Lung (tissue), 12 donors: ENCODE data around the gene SLC35F4. TPM values are rescaled to one million over a fixed set of nuclear protein-coding genes. Genes with fewer than 3 reads are reported as not detected.

Experiments used
- ATAC-seq: fragments of 200-7000 bp; cut with Tn5 transposase; one replicate; pipeline ENCODE4 v1.9.1; 2020; ENCODE audit warnings: moderate number of reproducible peaks; ENCODE audit not compliant: insufficient read depth, low FRiP score
- DNase-seq, 3 donors: peaks; one replicate each; pipeline ENCODE4 v3.0.0-alpha.2; 2013 to 2017
- H3K27ac ChIP-seq, 2 donors: one replicate each; pipeline ENCODE4 v1.5.1; 2013; ENCODE audit warnings: mild to moderate bottlenecking in 2 of 2, moderate library complexity in 2 of 2, control low read depth in 1 of 2, inconsistent platforms in 1 of 2, low read depth in 1 of 2, low read length in 1 of 2
- H3K27me3 ChIP-seq, 3 donors: one replicate each; pipeline ENCODE4 v1.5.1; 2013; ENCODE audit warnings: low read length in 2 of 3; ENCODE audit not compliant: control insufficient read depth in 3 of 3, insufficient read depth in 3 of 3
- H3K36me3 ChIP-seq, 4 donors: one replicate each; pipeline ENCODE4 v1.5.1; 2013; ENCODE audit warnings: low read length in 4 of 4, mild to moderate bottlenecking in 1 of 4, moderate library complexity in 1 of 4; ENCODE audit not compliant: control insufficient read depth in 4 of 4, insufficient read depth in 4 of 4
- H3K4me1 ChIP-seq, 5 donors: one replicate each; pipeline ENCODE4 v1.5.1; 2013; ENCODE audit warnings: low read length in 5 of 5, mild to moderate bottlenecking in 2 of 5, moderate library complexity in 1 of 5; ENCODE audit not compliant: control insufficient read depth in 5 of 5, insufficient read depth in 5 of 5
- H3K4me3 ChIP-seq: one replicate; pipeline ENCODE4 v1.5.1; 2013; ENCODE audit warnings: mild to moderate bottlenecking, control low read depth, moderate library complexity
- H3K9ac ChIP-seq, 2 donors: one replicate each; pipeline ENCODE4 v1.5.1; 2013; ENCODE audit warnings: low read length in 2 of 2, control low read depth in 1 of 2; ENCODE audit not compliant: insufficient read depth in 1 of 2
- H3K9me3 ChIP-seq, 4 donors: one replicate each; pipeline ENCODE4 v1.5.1; 2013; ENCODE audit warnings: low read length in 3 of 4, mild to moderate bottlenecking in 1 of 4, moderate library complexity in 1 of 4; ENCODE audit not compliant: control insufficient read depth in 4 of 4, insufficient read depth in 3 of 4
- CTCF ChIP-seq: IDR thresholded peaks from 2 replicates; pipeline ENCODE4 v1.5.1; 2012; ENCODE audit warnings: mild to moderate bottlenecking; ENCODE audit errors: control extremely low read depth, extremely low read depth
- WGBS, 2 donors: extraction: QIAGEN DNeasy Blood & Tissue Kit; methylation state at CpG; one replicate each; pipeline ENCODE4 v1.1.7; 2013; 5-methylcytosine and 5-hydroxymethylcytosine counted together
- polyA plus RNA-seq, 2 donors: library from polyadenylated mRNA; stranded (reverse); fragments of 200-250 nt; gene quantifications; one replicate each; pipeline ENCODE4 v1.2.1, GENCODE V29; 2013
- total RNA-seq, 2 donors: library from RNA; depleted of rRNA in 1 of 2; stranded (reverse); fragments of >200 nt in 1 of 2; gene quantifications; one replicate each; pipeline ENCODE4 v1.2.1, GENCODE V29; 2014 to 2021
- donor health status: control.
- donor health status: control.
- donor health status: Bipolar disorder and iron deficiency.
- donor health status: healthy.
- donor health status: DM: yes; HTN: yes; CAD: no.

SLC35F4 gene
- total and polyA plus RNA-seq, 4 donors = not detected

GRCh38 chr14:57575482-57575881, 290.4 kb downstream of the SLC35F4 start:
- Histone ChIP-seq H3K9me3 (no peaks in the 10 kb centered on the region), H3K9ac (no peak overlapping the region), H3K4me1 (peaks cover 0 to 4% (median 0%) of the 10 kb centered on the region in 5 donors), H3K27me3 (no peaks in the 10 kb centered on the region), H3K4me3 (no peak overlapping the region), H3K36me3 (no peaks in the 10 kb centered on the region), H3K27ac (no peak overlapping the region)
- no peak for ATAC-seq
- 70 to 71% methylated on average over 2 of the region's 2 CpGs for WGBS, 2 donors
- no peak for TF ChIP-seq CTCF
- no peak for DNase-seq

DNA sequence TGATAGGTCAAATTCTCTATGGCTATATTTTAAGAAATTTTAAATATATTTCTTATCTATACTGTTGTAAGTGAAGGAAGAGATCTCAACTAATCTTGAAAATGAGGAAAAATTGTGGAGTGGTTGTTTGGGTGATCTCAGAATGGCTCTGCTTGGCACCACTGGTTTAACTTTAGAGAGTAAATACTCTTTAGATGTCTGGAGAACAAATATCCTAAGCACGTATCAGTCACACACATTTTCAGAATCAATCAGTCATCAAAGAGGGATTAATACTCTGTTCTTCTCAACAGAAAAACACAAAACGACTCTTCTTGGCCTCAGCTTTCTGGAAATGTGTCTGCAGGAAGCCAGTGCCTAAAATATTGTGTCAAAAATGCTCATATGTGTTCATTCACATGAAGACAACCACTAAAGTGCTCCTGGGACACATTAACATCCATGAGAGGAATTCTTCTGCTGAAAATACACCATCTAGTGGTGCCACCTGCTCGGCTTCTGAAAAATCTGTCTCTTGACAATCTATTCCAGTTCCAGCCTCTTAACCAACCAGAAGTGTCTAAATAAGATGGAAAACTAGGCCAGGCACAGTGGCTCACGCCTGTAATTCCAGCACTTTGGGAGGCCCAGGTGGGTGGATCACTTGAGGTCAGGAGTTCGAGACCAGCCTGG, 291.1 kb downstream of the SLC35F4 start:
- Histone ChIP-seq H3K36me3 (no peaks in the 10 kb centered on the region), H3K9me3 (no peaks in the 10 kb centered on the region), H3K4me1 (peaks cover 0 to 4% (median 0%) of the 10 kb centered on the region in 5 donors), H3K27me3 (no peaks in the 10 kb centered on the region), H3K4me3 (no peak overlapping the region), H3K27ac (no peak overlapping the region), H3K9ac (no peak overlapping the region)
- peak in 1 of 3 donors; percentile 7 for DNase-seq
- no peak for ATAC-seq
- no peak for TF ChIP-seq CTCF
- WGBS, 2 donors = 50 to 81% methylated on average over 5 of the region's 5 CpGs

DNA sequence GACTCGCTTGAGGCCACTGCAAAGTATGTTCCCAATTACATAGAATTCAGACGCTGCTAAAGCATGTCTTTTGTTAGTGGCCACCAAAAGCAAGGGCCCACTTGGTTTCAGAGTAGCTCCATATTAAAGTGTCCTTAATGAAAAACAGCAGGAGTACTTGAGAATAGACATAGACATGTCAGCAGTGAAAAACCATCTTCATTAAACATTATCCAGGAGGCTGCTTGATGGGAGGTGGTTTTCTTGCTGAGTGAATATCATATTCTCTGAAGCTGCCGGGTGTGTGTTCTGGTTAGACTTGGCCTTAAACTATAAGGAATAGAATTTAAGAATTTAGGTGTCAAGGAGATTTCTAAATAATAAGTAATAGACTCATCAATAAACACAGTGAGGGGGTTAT, 292.7 kb downstream of the SLC35F4 start:
- no peak for ATAC-seq
- 92% methylated on average over 3 of the region's 3 CpGs for WGBS, 2 donors

More for the DNA sequence above, 292.7 kb downstream of the SLC35F4 start:
- H3K27me3 ChIP-seq = no peaks in the 10 kb centered on the region
- no peak overlapping the region for H3K4me3 ChIP-seq
- TF ChIP-seq CTCF = no peak
- no peak for DNase-seq
- no peaks in the 10 kb centered on the region for H3K36me3 ChIP-seq
- H3K9me3 ChIP-seq = peaks cover 0 to 1% (median 0%) of the 10 kb centered on the region in 4 donors
- no peak overlapping the region for H3K27ac ChIP-seq
- H3K4me1 ChIP-seq = peaks cover 0 to 4% (median 0%) of the 10 kb centered on the region in 5 donors
- no peak overlapping the region for H3K9ac ChIP-seq
